Adrenal gland (tissue), 12 donors: ENCODE data around the gene TYK2. TPM values are rescaled to one million over a fixed set of nuclear protein-coding genes. Genes with fewer than 3 reads are reported as not detected.
A peak's percentile ranks its signal among the peaks of the same experiment; 100 is the strongest.

ENCODE experiments used
- DNase-seq, 7 donors: peaks; one replicate each; pipeline ENCODE4 v3.0.0-alpha.2; 2019 to 2020
- H3K27ac ChIP-seq, 5 donors: fragments of 200-600 bp; sonication (generic) in 4 of 5; 1 replicate in 3 of 5; 2 replicates in 2 of 5; pipeline versions ENCODE4 v1.5.1 to v1.8.0; 2016 to 2020; ENCODE audit warnings: mild to moderate bottlenecking in 1 of 5
- H3K27me3 ChIP-seq: fragments of 200-600 bp; 2 replicates; pipeline ENCODE4 v1.8.0; 2021
- H3K36me3 ChIP-seq, 2 donors: fragments of 200-600 bp; replicated peaks in 1 of 2; 1 replicate in 1 of 2; 2 replicates in 1 of 2; pipeline versions ENCODE4 v1.5.1 to v1.8.0; 2018 to 2022
- H3K4me1 ChIP-seq, 2 donors: fragments of 200-600 bp; replicated peaks in 1 of 2; 1 replicate in 1 of 2; 2 replicates in 1 of 2; pipeline versions ENCODE4 v1.5.1 to v1.8.0; 2018 to 2021
- H3K4me3 ChIP-seq, 4 donors: fragments of 200-600 bp; sonication (generic) in 3 of 4; one replicate each; pipeline ENCODE4 v1.5.1; 2016 to 2018
- H3K9me3 ChIP-seq, 3 donors: fragments of 200-600 bp; sonication (generic) in 1 of 3; replicated peaks in 1 of 3; 1 replicate in 2 of 3; 2 replicates in 1 of 3; pipeline versions ENCODE4 v1.5.1 to v1.8.0; 2016 to 2021
- POLR2A ChIP-seq, 2 donors: fragments of 450-650 bp; IDR thresholded peaks; one replicate each; pipeline ENCODE4 v1.6.1; 2017; ENCODE audit warnings: antibody characterized with exemption in 2 of 2, mild to moderate bottlenecking in 2 of 2, moderate library complexity in 1 of 2
- WGBS, 4 donors: extraction: QIAGEN DNeasy Blood & Tissue Kit in 2 of 4; methylation state at CpG; one replicate each; pipeline versions ENCODE4 v1.1.5 to v1.1.7; 2013 to 2017; 5-methylcytosine and 5-hydroxymethylcytosine counted together
- intact Hi-C, 2 donors: fragments of 100-400 bp; cut with DNase I; formaldehyde crosslinking; loops; one replicate each; pipeline versions ENCODE4 v1.14.1 to v1.15.0; 2022 to 2023
- polyA plus RNA-seq, 3 donors: library from polyadenylated mRNA; stranded (reverse); fragments of 200-250 nt in 2 of 3; fragments of 350-450 nt in 1 of 3; fragmentation: Illumina TruSeq in 1 of 3; extraction: RNeasy Lipid Tissue Mini Kit (QIAGEN cat#74804) in 1 of 3; gene quantifications; one replicate each; pipeline ENCODE4 v1.2.3, GENCODE V29; 2013 to 2014
- total RNA-seq, 9 donors: library from RNA; depleted of rRNA in 4 of 9; stranded (reverse); fragments of >200 nt in 4 of 9; fragments of 120-200 nt in 1 of 9; fragmentation: NEBNext Ultra II Directional in 1 of 9; extraction: Animal tissue kit (Norgen Biotek cat#: 25700) in 1 of 9; gene quantifications; one replicate each; pipeline versions ENCODE4 v1.1.0 to v1.2.4, GENCODE V29; 2013 to 2023
- TF ChIP-seq, protein P1 (sequence below), 6 experiments: fragments of 450-650 bp in 4 of 6; fragments of 200-600 bp in 2 of 6; sonication (generic) in 1 of 6; IDR thresholded peaks; 1 replicate in 5 of 6; 2 replicates in 1 of 6; pipeline versions ENCODE4 v1.5.1 to v1.8.0; 2016 to 2021; ENCODE audit warnings: antibody characterized with exemption in 6 of 6, mild to moderate bottlenecking in 2 of 6, moderate library complexity in 1 of 6
- donor health status: healthy with polysubstance abuse.
- donor health status: Bipolar disorder and iron deficiency.
- donor health status: DM: yes; HTN: yes; CAD: no.
- donor health status: DM: no; HTN: no; CAD: no.
- donor health status: DM: no; HTN: no; CAD: no.
- donor health status: DM: yes; HTN: yes; CAD: no.

Gene TYK2
- total and polyA plus RNA-seq, 12 donors: 56.1 to 408 (median 104) TPM

DNA sequence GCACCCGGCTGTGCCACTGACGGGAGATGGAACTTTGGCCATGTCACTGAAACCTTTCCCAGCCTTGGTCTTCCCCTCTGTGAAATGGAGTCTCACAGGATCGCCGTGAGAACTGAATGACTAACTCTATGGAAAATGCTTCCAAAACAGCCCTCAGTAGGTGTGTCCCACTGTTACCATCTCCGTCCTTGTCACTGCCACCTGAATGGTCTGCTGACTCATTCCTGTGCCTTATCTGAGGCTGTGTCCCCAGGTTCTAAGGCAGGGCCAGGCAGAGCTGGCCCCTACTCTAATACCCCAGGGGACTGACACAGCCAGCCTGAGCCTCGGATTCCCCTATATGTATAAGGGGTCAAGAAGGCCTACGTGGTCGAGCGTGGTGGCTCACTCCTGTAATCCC lies 18.4 kb upstream of the TYK2 start:
- no peaks in the 10 kb centered on the region for H3K27me3 ChIP-seq
- WGBS, 4 donors: 74 to 86% (median 81%) methylated on average over 6 to 9 of the region's 9 CpGs
- no peak overlapping the region for H3K4me3 ChIP-seq
- H3K27ac ChIP-seq: no peak overlapping the region
- intact Hi-C loops: no loop called here
- peaks cover 18 to 20% of the 10 kb centered on the region in 2 donors for H3K4me1 ChIP-seq
- TF ChIP-seq, protein P1, sequence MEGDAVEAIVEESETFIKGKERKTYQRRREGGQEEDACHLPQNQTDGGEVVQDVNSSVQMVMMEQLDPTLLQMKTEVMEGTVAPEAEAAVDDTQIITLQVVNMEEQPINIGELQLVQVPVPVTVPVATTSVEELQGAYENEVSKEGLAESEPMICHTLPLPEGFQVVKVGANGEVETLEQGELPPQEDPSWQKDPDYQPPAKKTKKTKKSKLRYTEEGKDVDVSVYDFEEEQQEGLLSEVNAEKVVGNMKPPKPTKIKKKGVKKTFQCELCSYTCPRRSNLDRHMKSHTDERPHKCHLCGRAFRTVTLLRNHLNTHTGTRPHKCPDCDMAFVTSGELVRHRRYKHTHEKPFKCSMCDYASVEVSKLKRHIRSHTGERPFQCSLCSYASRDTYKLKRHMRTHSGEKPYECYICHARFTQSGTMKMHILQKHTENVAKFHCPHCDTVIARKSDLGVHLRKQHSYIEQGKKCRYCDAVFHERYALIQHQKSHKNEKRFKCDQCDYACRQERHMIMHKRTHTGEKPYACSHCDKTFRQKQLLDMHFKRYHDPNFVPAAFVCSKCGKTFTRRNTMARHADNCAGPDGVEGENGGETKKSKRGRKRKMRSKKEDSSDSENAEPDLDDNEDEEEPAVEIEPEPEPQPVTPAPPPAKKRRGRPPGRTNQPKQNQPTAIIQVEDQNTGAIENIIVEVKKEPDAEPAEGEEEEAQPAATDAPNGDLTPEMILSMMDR (IDR thresholded peaks at IDR 0.05): no peak
- TF ChIP-seq POLR2A (IDR thresholded peaks at IDR 0.05): no peak
- no peak for DNase-seq
- no peaks in the 10 kb centered on the region for H3K9me3 ChIP-seq
- peaks cover 0 to 21% of the 10 kb centered on the region in 2 donors for H3K36me3 ChIP-seq

DNA sequence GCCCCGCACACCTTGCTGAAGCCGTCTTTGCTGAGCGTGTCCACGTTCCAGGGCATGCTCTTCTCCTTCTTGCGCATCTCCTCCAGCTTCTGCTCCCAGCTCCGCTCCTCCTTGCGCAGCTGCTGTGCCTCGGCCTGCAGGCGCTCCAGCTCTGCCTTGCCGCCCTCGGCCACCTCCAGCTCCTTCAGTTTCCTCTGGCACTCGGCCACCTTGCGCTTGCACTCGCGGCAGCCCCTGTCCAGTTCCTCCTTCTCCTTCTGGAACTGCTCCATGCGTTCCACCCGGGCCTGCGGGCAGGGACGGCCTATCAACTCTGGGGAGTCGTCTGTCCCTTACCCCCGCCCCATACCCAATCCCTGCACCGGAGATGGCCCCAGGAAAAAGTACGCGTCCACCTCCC lies 15.5 kb upstream of the TYK2 start:
- peak in 1 of 7 donors; percentile 29 for DNase-seq
- no peaks in the 10 kb centered on the region for H3K27me3 ChIP-seq
- H3K9me3 ChIP-seq: no peaks in the 10 kb centered on the region
- intact Hi-C loops: no loop called here
- H3K4me3 ChIP-seq: no peak overlapping the region
- H3K4me1 ChIP-seq: peaks cover 2 to 3% of the 10 kb centered on the region in 2 donors
- WGBS, 4 donors: 73 to 81% (median 78%) methylated on average over 11 to 24 of the region's 24 CpGs
- peaks cover 0 to 50% of the 10 kb centered on the region in 2 donors for H3K36me3 ChIP-seq
- TF ChIP-seq, protein P1 (IDR thresholded peaks at IDR 0.05): no peak
- TF ChIP-seq POLR2A (IDR thresholded peaks at IDR 0.05): no peak
- H3K27ac ChIP-seq: no peak overlapping the region

DNA sequence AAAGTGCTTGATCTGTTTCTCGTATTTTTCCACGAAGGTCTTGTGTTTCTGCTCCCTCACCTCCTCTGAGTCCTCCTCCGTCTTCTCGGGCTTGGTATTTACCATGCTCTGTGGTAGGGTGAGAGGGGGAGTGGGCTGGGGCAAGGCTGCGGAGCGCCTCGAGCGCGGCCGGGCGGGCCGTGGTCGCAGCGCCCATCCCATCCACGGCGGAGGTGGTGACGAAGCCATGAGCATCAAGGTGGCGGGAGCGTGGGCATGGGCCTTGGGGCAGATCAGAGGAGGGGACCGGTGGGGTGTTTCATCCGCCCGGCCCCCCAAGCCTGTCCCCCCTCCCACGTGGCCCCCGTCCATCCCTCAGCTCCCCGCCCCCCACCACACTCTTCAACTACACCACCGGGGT lies 15.1 kb upstream of the TYK2 start:
- intact Hi-C loops: no loop called here
- TF ChIP-seq, protein P1 (IDR thresholded peaks at IDR 0.05): no peak
- TF ChIP-seq POLR2A (IDR thresholded peaks at IDR 0.05): no peak
- Histone ChIP-seq H3K4me3 (no peak overlapping the region), H3K4me1 (no peaks in the 10 kb centered on the region), H3K27ac (no peak overlapping the region), H3K27me3 (no peaks in the 10 kb centered on the region), H3K9me3 (no peaks in the 10 kb centered on the region), H3K36me3 (peaks cover 0 to 52% of the 10 kb centered on the region in 2 donors)
- 92 to 96% (median 95%) methylated on average over 10 to 26 of the region's 26 CpGs for WGBS, 4 donors
- no peak for DNase-seq

- Histone ChIP-seq H3K9me3 (no peaks in the 10 kb centered on the region), H3K4me3 (no peak overlapping the region), H3K4me1 (no peaks in the 10 kb centered on the region), H3K36me3 (peaks cover 0 to 52% of the 10 kb centered on the region in 2 donors), H3K27me3 (no peaks in the 10 kb centered on the region), H3K27ac (no peak overlapping the region)
- intact Hi-C loops: no loop called here
- WGBS, 4 donors: 90 to 96% (median 91%) methylated on average over 12 of the region's 12 CpGs
- DNase-seq: no peak
- TF ChIP-seq, protein P1 (IDR thresholded peaks at IDR 0.05): no peak
- no peak for TF ChIP-seq POLR2A (IDR thresholded peaks at IDR 0.05)
These were observed 14.6 kb upstream of the TYK2 start for GRCh38 chr19:10395003-10395402.
